Vagina (tissue), 2 donors: Measurements from ENCODE around the gene ABHD13. TPM values are rescaled to one million over a fixed set of nuclear protein-coding genes. Genes with fewer than 3 reads are reported as not detected.

Source experiments
- DNase-seq, 2 donors: peaks; one replicate each; pipeline ENCODE4 v3.0.0-alpha.2; 2017; ENCODE audit errors: extremely low spot score in 2 of 2
- H3K27ac ChIP-seq: fragments of 200-600 bp; sonication (generic); one replicate; pipeline ENCODE4 v1.5.1; 2019
- H3K27me3 ChIP-seq: fragments of 200-600 bp; sonication (generic); one replicate; pipeline ENCODE4 v1.5.1; 2019
- H3K36me3 ChIP-seq, 2 donors: fragments of 200-600 bp; sonication (generic); one replicate each; pipeline ENCODE4 v1.5.1; 2017 to 2019
- H3K4me1 ChIP-seq: fragments of 200-600 bp; sonication (generic); one replicate; pipeline ENCODE4 v1.5.1; 2019
- H3K4me3 ChIP-seq, 2 donors: fragments of 200-600 bp; sonication (generic); 1 replicate in 1 of 2; 2 replicates in 1 of 2; pipeline ENCODE4 v1.5.1; 2016 to 2019
- H3K9me3 ChIP-seq: fragments of 200-600 bp; sonication (generic); one replicate; pipeline ENCODE4 v1.5.1; 2019
- POLR2A ChIP-seq, 2 donors: fragments of 450-650 bp; IDR thresholded peaks; one replicate each; pipeline ENCODE4 v1.6.1; 2017; ENCODE audit warnings: antibody characterized with exemption in 2 of 2, mild to moderate bottlenecking in 2 of 2, moderate library complexity in 2 of 2
- POLR2AphosphoS5 ChIP-seq, 2 donors: sonication (generic); formaldehyde crosslinking; IDR thresholded peaks; one replicate each; pipeline ENCODE4 v1.9.0; 2017; ENCODE audit warnings: antibody characterized with exemption in 2 of 2, mild to moderate bottlenecking in 2 of 2, low read depth in 1 of 2; ENCODE audit not compliant: insufficient read depth in 1 of 2
- intact Hi-C: fragments of 100-400 bp; cut with DNase I; formaldehyde crosslinking; loops from one replicate; pipeline ENCODE4 v1.15.1; 2023
- total RNA-seq: library from RNA; depleted of rRNA; stranded (reverse); fragments of >200 nt; gene quantifications from one replicate; pipeline ENCODE4 v1.2.3, GENCODE V29; 2016
- TF ChIP-seq, protein P1 (sequence below), 3 experiments: fragments of 450-650 bp in 2 of 3; fragments of 200-600 bp in 1 of 3; sonication (generic) in 1 of 3; IDR thresholded peaks; one replicate each; pipeline ENCODE4 v1.5.1; 2017 to 2019; ENCODE audit warnings: antibody characterized with exemption in 3 of 3, mild to moderate bottlenecking in 2 of 3, moderate library complexity in 2 of 3

ABHD13 gene
- total RNA-seq, 1 donor from 2014 or later = 10.1 TPM

DNA sequence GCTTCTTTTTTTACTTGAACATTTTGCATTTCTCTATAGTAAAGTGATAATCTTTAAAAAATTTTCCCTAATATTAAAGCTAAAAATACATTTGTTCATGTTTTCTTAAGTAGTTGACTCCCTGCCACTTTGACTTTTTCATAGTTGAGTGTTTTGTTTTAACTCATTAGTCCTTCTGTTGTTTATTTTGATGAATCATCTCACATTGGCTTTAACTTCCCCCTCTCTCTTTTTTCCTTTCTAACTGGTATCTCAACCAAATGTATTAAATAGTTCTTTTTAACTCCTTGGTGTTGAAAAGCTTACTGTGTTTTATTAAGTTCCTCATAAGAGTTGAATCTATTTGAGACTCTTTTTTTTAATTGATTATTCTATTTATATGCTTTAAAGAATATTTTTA is 54.1 kb downstream of the ABHD13 start:
- TF ChIP-seq POLR2AphosphoS5 (IDR thresholded peaks at IDR 0.05; ENCODE audit: insufficient read depth in 1 of 2, low read depth in 1 of 2) (no peak), POLR2A (IDR thresholded peaks at IDR 0.05) (no peak)
- TF ChIP-seq, protein P1, sequence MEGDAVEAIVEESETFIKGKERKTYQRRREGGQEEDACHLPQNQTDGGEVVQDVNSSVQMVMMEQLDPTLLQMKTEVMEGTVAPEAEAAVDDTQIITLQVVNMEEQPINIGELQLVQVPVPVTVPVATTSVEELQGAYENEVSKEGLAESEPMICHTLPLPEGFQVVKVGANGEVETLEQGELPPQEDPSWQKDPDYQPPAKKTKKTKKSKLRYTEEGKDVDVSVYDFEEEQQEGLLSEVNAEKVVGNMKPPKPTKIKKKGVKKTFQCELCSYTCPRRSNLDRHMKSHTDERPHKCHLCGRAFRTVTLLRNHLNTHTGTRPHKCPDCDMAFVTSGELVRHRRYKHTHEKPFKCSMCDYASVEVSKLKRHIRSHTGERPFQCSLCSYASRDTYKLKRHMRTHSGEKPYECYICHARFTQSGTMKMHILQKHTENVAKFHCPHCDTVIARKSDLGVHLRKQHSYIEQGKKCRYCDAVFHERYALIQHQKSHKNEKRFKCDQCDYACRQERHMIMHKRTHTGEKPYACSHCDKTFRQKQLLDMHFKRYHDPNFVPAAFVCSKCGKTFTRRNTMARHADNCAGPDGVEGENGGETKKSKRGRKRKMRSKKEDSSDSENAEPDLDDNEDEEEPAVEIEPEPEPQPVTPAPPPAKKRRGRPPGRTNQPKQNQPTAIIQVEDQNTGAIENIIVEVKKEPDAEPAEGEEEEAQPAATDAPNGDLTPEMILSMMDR (IDR thresholded peaks at IDR 0.05) = no peak
- no peak overlapping the region for H3K4me3 ChIP-seq
- intact Hi-C loops = no loop called here

DNA sequence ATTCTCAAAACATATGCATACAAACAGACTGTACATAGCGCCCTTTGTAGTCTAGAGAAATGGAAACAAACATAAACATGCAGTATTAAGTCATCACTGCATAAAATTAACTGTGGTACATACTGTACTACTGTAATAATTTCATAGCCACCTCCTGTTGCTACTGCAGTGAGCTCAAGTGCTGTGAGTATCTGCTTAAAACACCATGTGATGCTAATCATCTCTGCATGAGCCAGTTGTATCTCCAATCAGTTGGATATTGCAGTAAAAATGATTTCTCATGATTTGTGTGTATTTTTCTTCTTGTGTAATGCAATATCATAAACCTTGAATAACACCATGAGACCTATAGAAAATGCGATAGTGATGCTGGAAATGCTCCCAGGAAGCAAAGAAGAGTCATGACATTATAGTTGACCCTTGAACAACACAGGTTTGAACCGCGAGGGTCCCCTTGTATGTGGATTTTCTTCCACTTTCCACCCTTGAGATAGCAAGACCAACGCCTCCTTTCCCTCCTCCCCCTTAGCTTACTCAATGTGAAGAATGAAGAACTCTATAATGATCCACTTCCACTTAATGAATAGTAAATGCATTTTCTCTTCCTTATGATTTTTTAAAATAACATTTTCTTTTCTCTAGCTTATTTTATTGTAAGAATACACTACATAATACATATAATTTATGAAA is 55.4 kb downstream of the ABHD13 start:
- TF ChIP-seq, protein P1 (IDR thresholded peaks at IDR 0.05) = no peak
- TF ChIP-seq POLR2A (IDR thresholded peaks at IDR 0.05) (no peak), POLR2AphosphoS5 (IDR thresholded peaks at IDR 0.05; ENCODE audit: insufficient read depth in 1 of 2, low read depth in 1 of 2) (no peak)
- H3K4me1 ChIP-seq = peaks cover 21% of the 10 kb centered on the region
- no peaks in the 10 kb centered on the region for H3K27me3 ChIP-seq
- intact Hi-C loops = no loop called here
- H3K27ac ChIP-seq = no peak overlapping the region
- H3K9me3 ChIP-seq = no peaks in the 10 kb centered on the region
- DNase-seq = no peak
- no peaks in the 10 kb centered on the region for H3K36me3 ChIP-seq
- no peak overlapping the region for H3K4me3 ChIP-seq

More for the DNA sequence above, 54.1 kb downstream of the ABHD13 start:
- Histone ChIP-seq H3K27ac (no peak overlapping the region), H3K36me3 (no peaks in the 10 kb centered on the region), H3K9me3 (no peaks in the 10 kb centered on the region), H3K27me3 (no peaks in the 10 kb centered on the region), H3K4me1 (peaks cover 21% of the 10 kb centered on the region)
- DNase-seq = no peak

DNA sequence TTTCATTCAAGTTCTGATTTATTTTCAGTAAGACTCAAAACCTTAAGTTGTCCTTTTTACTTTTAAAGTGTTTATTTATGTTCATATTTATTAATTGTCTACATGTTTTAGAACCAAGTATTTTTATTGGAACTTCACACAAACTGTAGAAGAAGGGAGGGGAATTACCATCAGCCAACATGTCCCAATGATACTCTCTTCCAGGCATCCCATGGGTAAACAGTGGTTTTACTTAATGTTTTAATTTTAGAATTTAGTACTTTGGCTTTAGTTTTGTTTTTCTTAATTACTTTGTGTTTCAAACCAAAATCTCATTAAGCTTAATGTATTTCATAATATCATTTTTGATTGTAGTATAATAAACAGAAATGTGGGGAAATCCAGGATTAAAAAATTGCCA is 56.5 kb downstream of the ABHD13 start:
- intact Hi-C loops = no loop called here
- TF ChIP-seq, protein P1 (IDR thresholded peaks at IDR 0.05) = no peak
- H3K36me3 ChIP-seq = no peaks in the 10 kb centered on the region
- no peak for DNase-seq
- H3K4me1 ChIP-seq = peaks cover 10% of the 10 kb centered on the region
- no peak overlapping the region for H3K27ac ChIP-seq
- no peaks in the 10 kb centered on the region for H3K27me3 ChIP-seq
- no peaks in the 10 kb centered on the region for H3K9me3 ChIP-seq
- H3K4me3 ChIP-seq = no peak overlapping the region

DNA sequence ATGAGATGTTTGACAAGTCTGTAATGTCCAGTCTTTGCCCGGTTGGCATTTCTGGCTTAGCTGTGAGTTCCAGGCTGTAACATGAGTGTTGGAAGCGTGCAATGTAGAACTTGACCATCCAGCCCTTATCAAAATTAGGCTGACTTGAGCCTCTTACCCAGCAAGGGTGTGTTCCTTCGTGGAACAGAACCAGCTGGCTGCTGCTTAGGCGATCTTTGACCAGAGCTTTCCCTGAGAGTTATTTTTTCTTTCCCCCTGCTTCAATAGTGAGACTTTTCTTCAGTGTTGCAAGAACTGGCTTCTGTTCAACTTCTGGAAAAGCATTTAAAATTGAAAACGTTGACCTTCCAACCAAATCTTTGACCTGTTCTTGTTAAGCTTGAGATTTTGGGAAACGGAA is 57.9 kb downstream of the ABHD13 start:
- H3K27me3 ChIP-seq = no peaks in the 10 kb centered on the region
- TF ChIP-seq POLR2A (IDR thresholded peaks at IDR 0.05) (no peak), POLR2AphosphoS5 (IDR thresholded peaks at IDR 0.05; ENCODE audit: insufficient read depth in 1 of 2, low read depth in 1 of 2) (no peak)
- TF ChIP-seq, protein P1 (IDR thresholded peaks at IDR 0.05) = no peak
- H3K27ac ChIP-seq = no peak overlapping the region
- no peak for DNase-seq
- intact Hi-C loops = no loop called here
- no peak overlapping the region for H3K4me3 ChIP-seq
- no peaks in the 10 kb centered on the region for H3K9me3 ChIP-seq
- H3K4me1 ChIP-seq = no peaks in the 10 kb centered on the region
- H3K36me3 ChIP-seq = no peaks in the 10 kb centered on the region

DNA sequence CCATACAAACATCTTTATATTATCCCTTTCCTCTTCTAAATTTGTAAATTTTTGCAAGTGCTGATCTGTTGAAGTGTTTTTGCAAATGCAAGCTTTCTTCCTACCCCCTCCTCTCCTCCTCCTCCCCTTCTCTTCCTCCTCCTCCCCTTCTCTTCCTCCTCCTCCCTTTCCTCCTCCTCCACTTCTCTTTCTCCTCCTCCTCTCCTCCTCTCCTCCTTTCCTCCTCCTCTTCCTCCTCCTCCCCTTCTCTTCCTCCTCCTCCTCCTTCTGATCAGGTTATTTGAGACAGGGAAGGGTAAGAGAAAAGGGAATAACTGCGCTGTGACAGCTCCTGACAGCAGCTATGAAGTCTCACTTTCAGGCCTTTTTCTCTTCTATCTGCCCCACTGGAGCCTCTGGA is 60.3 kb downstream of the ABHD13 start:
- Histone ChIP-seq H3K27ac (no peak overlapping the region), H3K27me3 (no peaks in the 10 kb centered on the region), H3K4me1 (no peaks in the 10 kb centered on the region), H3K4me3 (no peak overlapping the region), H3K9me3 (no peaks in the 10 kb centered on the region), H3K36me3 (no peaks in the 10 kb centered on the region)
- no peak for DNase-seq
- intact Hi-C loops = no loop called here
- TF ChIP-seq, protein P1 (IDR thresholded peaks at IDR 0.05) = no peak
